Stimulated activated CD8-positive, alpha-beta memory T cell treated with anti-CD3 and anti-CD28 coated beads, Interleukin-7, amount 100 ng/mL, for 24 hours (primary cell): ENCODE data around the gene CHAC1.

Source experiments
- DNase-seq: peaks from one replicate; pipeline ENCODE4 v3.0.0-alpha.2; 2020; ENCODE audit warnings: low read depth

The CHAC1 gene

GRCh38 chr15:40925495-40925862, 27.8 kb upstream of the CHAC1 start:
- DNase-seq, result no peak

DNA sequence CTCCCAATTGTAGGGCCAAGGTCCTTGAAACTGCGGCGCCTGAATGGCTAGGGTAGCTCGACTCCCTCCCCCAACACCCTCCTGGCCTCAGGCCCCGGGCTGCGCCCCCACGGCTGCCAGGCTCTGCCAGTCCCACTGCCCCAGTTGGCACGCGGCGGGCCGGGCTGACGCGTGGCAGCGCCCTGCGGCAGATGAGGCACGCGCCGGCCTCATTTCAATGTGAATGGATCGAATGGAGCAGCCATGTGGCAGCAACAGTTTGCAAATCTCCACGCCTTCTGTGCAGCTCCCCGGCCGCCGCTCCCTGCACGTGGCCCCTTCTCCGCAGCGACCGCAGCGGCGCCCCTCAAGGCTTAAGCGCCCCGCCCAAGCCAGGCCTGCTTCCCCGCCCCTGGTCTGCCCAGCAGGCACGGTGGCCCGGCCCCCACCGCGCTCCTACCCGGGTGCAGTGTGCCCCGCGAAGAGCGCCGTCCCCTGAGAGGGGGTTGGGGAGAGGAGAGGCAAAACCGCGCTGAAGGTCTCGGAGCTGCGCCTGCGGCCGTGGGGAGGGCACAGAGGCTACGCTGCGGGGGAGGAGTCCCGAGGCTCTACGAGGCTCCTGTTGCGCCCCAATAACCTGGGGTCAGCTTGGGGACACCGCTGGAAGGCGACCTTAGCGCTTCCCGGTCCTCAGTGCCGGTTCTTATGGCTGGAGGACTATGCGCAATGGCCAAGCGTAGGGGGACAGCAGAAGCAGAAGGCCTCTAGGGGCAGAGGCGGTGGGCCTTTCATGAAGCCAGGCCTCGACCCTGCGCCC, 27.2 kb upstream of the CHAC1 start:
- DNase-seq, result no peak

DNA sequence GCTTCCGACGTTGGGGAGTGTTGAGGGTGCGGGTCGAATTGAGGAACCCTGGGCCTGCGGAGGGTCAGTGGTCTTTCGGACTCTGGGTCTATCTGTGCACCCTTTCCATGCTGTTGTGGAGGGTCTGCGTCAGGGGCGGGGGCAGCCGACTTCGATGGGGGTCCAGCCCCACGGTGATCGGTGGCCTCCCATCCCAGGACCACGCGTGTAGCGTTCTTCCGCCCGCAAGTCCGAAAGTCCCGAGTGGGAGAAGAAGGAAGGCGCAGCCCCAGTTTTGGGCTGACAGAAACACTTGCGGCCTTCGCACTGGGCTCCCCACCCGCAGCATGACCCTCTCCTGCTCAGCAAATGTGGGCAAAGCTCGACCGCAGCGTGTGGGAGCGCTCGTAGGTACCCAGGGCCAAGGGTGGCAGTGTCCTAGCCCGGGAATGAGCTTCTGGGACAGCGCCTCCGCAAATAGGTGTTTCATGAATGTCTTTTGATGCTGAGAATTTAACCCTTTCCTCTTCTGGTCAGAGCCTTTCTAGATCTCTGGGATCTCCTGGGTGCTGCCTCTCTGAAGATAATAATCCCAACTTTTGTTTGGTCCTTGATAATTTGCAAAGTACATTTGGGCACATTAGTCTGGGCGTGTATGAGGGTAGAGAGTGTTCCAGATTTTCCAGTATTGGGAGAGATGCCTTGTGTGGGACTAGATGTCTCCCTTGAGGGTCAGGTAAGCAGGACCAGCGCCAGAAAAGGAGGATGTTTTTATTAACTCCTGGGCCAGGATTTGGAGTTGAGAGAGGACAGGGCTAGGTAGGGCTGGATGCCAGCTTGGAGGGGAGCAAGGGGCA, 26.4 kb upstream of the CHAC1 start:
- no peak for DNase-seq

DNA sequence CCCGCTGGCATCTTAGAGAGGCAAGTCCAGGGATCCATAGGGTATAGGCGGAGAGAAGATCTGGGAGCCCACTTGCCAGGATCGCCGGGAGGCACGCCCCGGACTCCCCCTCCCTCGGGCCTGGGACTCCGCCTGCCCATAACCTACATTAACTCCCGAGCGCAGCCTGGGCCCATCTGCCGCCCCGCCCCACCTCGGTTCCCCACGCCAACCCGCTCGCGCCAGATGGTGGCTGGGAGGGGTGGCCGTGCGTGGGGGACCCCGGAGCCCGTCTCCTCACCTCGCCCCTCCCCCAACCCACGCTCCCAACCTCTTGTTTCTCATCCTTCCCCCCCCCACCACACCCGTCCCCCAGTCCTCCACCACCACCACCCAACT, 25.8 kb upstream of the CHAC1 start:
- DNase-seq, result no peak

DNA sequence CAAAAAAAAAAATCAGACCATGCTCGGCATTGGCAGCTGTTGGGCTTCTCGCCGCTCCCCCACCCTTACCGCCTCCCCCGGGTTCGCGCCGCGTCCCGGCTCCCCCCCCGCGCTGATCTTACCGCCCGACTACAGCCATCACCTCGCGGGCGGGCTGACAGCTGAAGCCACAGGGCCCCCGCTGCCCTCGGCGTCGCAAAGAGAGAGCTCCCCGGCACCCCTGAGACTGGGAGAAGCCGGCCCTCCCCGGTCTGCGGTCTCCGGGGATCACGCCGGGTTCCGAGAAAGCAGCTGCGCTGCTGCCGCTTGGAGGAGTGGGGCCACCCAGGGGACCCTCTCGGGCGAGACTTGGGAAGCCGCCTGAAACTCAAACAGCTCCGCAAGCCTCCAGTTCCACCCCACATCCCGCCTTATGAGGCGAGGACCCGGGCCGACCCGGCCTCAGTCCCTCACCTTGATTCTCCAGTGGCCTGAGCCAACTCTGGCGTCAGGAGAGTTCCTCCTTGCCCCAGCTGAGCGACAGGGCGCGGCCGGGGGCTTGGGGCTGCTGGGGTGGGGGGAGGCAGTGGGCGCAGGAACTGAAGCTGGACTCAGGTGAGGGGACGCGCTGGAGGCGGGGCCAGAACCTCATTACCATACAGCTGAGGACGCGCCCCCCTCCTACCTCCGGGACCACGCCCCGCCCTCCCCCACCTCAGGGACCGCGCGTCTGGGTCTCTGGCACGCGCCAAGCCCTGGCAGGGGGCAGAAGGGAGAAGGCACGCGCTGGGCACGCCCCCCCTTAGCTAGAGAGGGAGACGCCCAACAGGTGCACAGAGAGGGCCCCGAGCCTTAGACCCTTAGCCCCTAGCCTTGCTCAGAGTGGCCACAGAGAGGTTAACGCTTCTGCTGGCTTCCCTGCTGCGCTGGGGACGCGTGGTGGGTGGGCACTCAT, 25.1 kb upstream of the CHAC1 start:
- DNase-seq, result no peak

- DNase-seq, result no peak
Measured at GRCh38 chr15:40928821-40929659, 24.2 kb upstream of the CHAC1 start, which contains the start of gene DLL4. Gene DLL4, plus strand, starts transcription at chr15:40929340. Its CDS starts 329 bp downstream, at chr15:40929669.

DNA sequence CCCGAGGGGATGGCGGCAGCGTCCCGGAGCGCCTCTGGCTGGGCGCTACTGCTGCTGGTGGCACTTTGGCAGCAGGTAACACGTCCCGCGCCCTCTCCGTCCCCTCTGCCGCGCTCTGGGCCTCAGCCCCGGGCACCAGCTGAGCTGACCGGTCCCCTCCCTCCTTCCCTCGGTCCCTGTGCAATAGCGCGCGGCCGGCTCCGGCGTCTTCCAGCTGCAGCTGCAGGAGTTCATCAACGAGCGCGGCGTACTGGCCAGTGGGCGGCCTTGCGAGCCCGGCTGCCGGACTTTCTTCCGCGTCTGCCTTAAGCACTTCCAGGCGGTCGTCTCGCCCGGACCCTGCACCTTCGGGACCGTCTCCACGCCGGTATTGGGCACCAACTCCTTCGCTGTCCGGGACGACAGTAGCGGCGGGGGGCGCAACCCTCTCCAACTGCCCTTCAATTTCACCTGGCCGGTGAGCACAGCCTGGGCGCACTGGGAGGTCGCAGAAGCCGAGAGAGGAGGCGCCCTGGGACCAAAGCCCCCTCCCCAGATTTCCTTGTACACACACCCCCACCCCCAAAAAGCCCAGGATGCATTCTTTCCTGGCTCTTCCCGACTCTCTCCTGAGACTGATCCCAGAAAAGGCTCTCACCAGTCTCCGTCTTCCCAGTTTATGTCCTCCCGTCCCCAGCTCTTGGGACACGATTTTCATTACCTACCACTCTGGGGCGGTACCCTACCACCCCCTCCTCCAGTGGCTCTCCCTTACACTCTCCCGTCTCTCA, 23.4 kb upstream of the CHAC1 start:
- no peak for DNase-seq

DNA sequence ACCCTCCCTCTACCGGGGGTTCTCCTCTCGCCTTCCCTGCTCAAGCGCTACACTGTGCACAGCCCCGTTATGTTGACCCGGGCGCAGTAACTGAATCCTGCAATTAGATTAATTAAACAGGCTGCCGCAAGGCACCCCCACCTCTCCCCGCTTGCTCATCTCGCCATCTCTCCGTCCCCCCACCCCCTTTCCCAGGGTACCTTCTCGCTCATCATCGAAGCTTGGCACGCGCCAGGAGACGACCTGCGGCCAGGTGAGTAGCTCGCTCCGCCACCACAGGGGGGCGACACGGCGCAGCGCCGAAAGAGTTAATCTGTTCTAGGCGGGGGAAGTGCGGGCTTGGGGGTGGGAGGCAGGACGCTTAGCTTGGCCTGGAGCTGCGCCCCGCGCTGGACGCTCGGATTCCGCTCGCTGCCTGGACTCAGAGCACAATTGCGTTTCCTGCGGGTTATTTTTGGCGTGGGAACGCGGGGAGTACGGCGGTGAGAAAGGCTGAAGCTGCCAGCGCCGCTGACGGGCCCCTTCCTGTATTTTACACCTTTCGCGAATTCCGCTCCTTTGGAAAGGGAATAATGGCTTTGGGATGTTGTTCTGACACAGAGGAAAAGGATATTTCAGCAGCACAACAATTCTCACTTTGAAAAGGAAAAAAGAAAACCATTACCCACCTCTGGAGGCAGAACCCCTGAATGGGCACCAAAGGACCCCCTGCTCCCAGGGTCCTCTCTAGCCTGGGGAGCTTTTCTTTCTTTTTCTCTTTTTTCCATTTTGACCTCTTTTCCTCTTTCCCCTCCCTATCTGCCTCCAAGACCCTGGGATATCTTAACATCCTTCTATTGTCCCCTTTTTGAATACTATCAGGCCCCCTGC, 22.6 kb upstream of the CHAC1 start:
- DNase-seq, result no peak

DNA sequence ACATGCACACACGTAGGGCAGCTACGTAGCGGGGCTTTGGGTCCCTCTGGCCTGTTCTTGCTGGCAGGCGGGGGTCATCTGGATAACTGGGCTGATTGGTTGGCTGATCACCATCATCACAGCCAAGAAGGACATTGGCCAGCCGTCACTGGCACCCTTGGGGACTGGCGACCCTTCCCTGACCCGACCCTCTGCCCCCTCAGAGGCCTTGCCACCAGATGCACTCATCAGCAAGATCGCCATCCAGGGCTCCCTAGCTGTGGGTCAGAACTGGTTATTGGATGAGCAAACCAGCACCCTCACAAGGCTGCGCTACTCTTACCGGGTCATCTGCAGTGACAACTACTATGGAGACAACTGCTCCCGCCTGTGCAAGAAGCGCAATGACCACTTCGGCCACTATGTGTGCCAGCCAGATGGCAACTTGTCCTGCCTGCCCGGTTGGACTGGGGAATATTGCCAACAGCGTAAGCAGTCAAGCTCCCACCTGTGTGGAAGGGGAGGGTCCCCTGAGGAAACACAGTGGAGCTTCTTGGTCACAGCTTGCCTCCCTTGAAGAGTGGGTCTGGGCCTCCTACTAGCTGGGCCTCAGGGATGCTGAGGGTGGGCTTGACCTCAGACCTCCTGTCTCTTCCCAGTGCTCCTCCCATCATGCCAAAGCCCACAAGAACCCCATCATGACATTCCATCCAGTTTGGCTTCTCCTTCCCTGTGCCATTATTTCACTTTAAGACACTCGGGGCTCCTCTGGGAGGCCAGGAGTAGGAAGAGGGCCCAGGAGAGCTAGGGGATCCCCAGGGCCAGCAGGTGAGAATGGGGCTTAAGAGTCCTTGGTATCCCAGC, 21.8 kb upstream of the CHAC1 start:
- no peak for DNase-seq

GRCh38 chr15:40932156-40932555, 21.1 kb upstream of the CHAC1 start:
- no peak for DNase-seq

- no peak for DNase-seq
Measured at GRCh38 chr15:40932649-40933516, 20.4 kb upstream of the CHAC1 start.

DNA sequence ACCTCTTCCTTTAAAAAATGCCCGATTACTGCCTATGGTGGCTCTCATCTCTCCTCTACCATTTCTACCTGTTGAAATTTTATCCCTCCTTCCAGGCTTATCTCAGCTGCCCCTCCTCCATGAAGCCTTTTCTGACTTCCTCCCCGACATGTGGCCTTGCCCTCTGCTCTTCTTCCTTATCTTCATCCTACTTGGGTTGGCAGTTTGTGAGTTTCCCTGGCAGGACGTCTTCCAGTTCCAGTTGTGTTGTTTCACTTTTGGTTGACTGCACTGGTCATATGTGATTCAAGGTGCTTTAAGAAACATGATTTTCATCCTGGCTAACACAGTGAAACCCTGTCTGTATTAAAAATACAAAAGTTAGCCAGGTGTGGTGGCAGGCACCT, 19.8 kb upstream of the CHAC1 start:
- DNase-seq, result no peak

DNA sequence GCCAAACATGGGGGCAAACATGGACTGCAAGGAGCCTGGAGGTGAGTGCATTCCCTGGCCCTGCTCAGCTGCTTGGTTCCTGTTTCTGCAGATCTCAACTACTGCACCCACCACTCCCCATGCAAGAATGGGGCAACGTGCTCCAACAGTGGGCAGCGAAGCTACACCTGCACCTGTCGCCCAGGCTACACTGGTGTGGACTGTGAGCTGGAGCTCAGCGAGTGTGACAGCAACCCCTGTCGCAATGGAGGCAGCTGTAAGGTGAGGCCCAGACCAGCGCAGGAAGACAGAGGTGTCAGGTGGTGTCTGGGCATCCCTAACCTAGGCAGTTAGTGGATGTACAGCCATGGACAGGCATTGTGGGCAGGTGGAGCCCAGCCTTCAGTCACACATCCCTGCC, 18.8 kb upstream of the CHAC1 start:
- DNase-seq, result no peak

GRCh38 chr15:40936234-40936708, 17.0 kb upstream of the CHAC1 start:
- DNase-seq, result no peak

DNA sequence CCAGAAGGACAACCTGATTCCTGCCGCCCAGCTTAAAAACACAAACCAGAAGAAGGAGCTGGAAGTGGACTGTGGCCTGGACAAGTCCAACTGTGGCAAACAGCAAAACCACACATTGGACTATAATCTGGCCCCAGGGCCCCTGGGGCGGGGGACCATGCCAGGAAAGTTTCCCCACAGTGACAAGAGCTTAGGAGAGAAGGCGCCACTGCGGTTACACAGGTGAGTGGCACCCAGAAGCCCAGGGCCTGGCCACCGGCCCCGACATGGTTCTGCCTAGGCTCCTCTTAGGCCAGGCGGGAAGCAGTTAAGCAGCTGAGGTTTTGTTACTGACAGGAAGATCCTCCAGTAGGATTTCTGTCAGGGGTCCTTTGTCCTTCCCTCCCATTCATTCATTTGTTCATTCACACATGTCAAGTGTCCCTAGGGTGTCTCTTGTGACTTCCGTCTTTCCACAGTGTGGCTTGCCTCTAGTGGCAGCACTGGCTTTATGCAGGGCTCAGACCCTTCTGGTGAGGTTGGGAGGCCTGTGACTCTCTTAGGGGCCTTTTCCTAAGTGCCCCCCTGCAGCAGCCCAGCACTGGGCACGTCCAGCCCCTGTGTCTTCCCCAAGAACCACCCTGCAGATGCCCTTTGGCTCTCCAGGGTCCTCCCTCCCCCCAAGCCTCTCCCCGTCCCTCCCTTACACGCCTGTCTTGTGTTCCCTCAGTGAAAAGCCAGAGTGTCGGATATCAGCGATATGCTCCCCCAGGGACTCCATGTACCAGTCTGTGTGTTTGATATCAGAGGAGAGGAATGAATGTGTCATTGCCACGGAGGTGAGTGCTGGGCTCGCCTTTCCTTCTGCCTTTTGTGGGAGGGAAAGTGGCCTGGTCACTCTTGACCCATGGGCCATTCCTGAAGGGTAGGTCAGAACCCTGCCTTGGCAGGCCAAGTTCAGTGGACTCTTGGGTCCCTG, 16.3 kb upstream of the CHAC1 start:
- no peak for DNase-seq

DNA sequence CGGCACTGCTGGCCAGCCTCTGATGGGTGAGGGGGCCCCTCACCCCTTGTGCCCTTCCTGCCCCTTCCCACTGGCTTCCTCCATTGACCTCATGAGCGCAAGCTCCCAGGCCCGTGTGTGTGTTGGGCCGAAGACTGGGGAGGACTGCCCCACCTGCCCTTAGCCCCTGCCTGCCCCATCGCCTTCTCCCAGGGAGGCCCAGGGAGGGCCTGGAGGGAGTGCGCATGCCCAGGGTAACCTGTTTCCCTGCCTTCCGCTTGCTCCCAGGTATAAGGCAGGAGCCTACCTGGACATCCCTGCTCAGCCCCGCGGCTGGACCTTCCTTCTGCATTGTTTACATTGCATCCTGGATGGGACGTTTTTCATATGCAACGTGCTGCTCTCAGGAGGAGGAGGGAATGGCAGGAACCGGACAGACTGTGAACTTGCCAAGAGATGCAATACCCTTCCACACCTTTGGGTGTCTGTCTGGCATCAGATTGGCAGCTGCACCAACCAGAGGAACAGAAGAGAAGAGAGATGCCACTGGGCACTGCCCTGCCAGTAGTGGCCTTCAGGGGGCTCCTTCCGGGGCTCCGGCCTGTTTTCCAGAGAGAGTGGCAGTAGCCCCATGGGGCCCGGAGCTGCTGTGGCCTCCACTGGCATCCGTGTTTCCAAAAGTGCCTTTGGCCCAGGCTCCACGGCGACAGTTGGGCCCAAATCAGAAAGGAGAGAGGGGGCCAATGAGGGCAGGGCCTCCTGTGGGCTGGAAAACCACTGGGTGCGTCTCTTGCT, 15.3 kb upstream of the CHAC1 start:
- no peak for DNase-seq
